PC-3 (cell line): Measurements from ENCODE around the gene UBR3.

ENCODE experiments used
- CTCF ChIP-seq: fragments of 300-600 bp; sonication (generic); conservative IDR thresholded peaks from 2 replicates; pipeline ENCODE4 v1.5.1; 2017; ENCODE audit warnings: antibody characterized with exemption, low read depth, mild to moderate bottlenecking, low read length
- EZH2 ChIP-seq: fragments of 300-600 bp; sonication (generic); IDR thresholded peaks from one replicate; pipeline ENCODE4 v1.6.1; 2017; ENCODE audit warnings: antibody characterized with exemption, mild to moderate bottlenecking, low read length; ENCODE audit not compliant: unreplicated experiment

GRCh38 chr2:169982929-169983328 lies 155.7 kb downstream of the UBR3 start:
- no peak for TF ChIP-seq CTCF
- no peak for TF ChIP-seq EZH2
